ENCODE measurements around the gene PDIA4. TPM values are rescaled to one million over a fixed set of nuclear protein-coding genes. Genes with fewer than 3 reads are reported as not detected.
"Not testable (repeated sequence)": the region's sequence is repeated elsewhere in the genome, so short reads cannot be mapped to it uniquely, and the experiment has no call there.

Gene PDIA4
- total and polyA plus RNA-seq, 5 donors = 24.4 to 69.2 (median 43.8) TPM

- H3K27ac ChIP-seq (ENCODE audit: low read length) = no peak overlapping the region
- 40% methylated on average over 1 of the region's 1 CpG for WGBS
- peaks cover 6% of the 10 kb centered on the region for H3K4me1 ChIP-seq (ENCODE audit: control insufficient read depth, insufficient read depth, low read length)
- ATAC-seq = no peak
- H3K4me3 ChIP-seq (ENCODE audit: low read length) = peak overlapping the region; percentile 18
- no peak for DNase-seq
- no peaks in the 10 kb centered on the region for H3K27me3 ChIP-seq (ENCODE audit: control insufficient read depth, insufficient read depth)
- intact Hi-C loops (cut with DNase I) = no loop called here
- H3K9me3 ChIP-seq (ENCODE audit: control insufficient read depth, low read length) = no peaks in the 10 kb centered on the region
Measured at GRCh38 chr7:148986742-148987009, 41.6 kb downstream of the PDIA4 start.

- H3K27ac ChIP-seq (ENCODE audit: low read length) = peak overlapping the region; percentile 17
Measured at GRCh38 chr7:148983200-148984146, 44.8 kb downstream of the PDIA4 start.

GRCh38 chr7:148982654-148983199, 45.6 kb downstream of the PDIA4 start:
- peak overlapping the region; percentile 90 for H3K4me3 ChIP-seq (ENCODE audit: low read length)
- no peaks in the 10 kb centered on the region for H3K27me3 ChIP-seq (ENCODE audit: control insufficient read depth, insufficient read depth)
- H3K9me3 ChIP-seq (ENCODE audit: control insufficient read depth, low read length) = no peaks in the 10 kb centered on the region
- under 1% methylated on average over 23 of the region's 23 CpGs for WGBS
- ATAC-seq (peak in 1 of 2 donors; percentile 14), DNase-seq (no peak)
- intact Hi-C loops (cut with DNase I) = no loop called here
- H3K27ac ChIP-seq (ENCODE audit: low read length) = no peak overlapping the region
- peaks cover 3% of the 10 kb centered on the region for H3K4me1 ChIP-seq (ENCODE audit: control insufficient read depth, insufficient read depth, low read length)

More at GRCh38 chr7:148983200-148984146, 44.8 kb downstream of the PDIA4 start:
- WGBS = under 1% methylated on average over 38 of the region's 38 CpGs
- H3K4me1 ChIP-seq (ENCODE audit: control insufficient read depth, insufficient read depth, low read length) = peaks cover 6% of the 10 kb centered on the region
- peak overlapping the region; percentile 90 for H3K4me3 ChIP-seq (ENCODE audit: low read length)
- H3K9me3 ChIP-seq (ENCODE audit: control insufficient read depth, low read length) = no peaks in the 10 kb centered on the region
- DNase-seq = peak; percentile 61 to 71 (median 67)
- ATAC-seq = peak; percentile 66 to 78
- no peaks in the 10 kb centered on the region for H3K27me3 ChIP-seq (ENCODE audit: control insufficient read depth, insufficient read depth)
- intact Hi-C loops (cut with DNase I) = no loop called here

GRCh38 chr7:148979827-148980226, 48.5 kb downstream of the PDIA4 start:
- intact Hi-C loops (cut with DNase I) = loop anchor here in 1 of 4 donors (10.0 kb wide), 1 partner anchor 475 kb away; no protein-coding TSS in a partner anchor
- WGBS = 86% methylated on average over 9 of the region's 9 CpGs
- no peak for ATAC-seq
- H3K4me3 ChIP-seq (ENCODE audit: low read length) = no peak overlapping the region
- H3K4me1 ChIP-seq (ENCODE audit: control insufficient read depth, insufficient read depth, low read length) = peaks cover 3% of the 10 kb centered on the region
- H3K9me3 ChIP-seq (ENCODE audit: control insufficient read depth, low read length) = no peaks in the 10 kb centered on the region
- H3K27me3 ChIP-seq (ENCODE audit: control insufficient read depth, insufficient read depth) = no peaks in the 10 kb centered on the region
- H3K27ac ChIP-seq (ENCODE audit: low read length) = no peak overlapping the region
- DNase-seq = no peak

GRCh38 chr7:148979072-148979471, 49.2 kb downstream of the PDIA4 start:
- not testable (repeated sequence) for H3K27ac ChIP-seq (ENCODE audit: low read length); H3K4me1 ChIP-seq (ENCODE audit: control insufficient read depth, insufficient read depth, low read length); H3K27me3 ChIP-seq (ENCODE audit: control insufficient read depth, insufficient read depth); ATAC-seq; H3K4me3 ChIP-seq (ENCODE audit: low read length); H3K9me3 ChIP-seq (ENCODE audit: control insufficient read depth, low read length); DNase-seq
- intact Hi-C loops (cut with DNase I) = loop anchor here in 1 of 4 donors (10.0 kb wide), 1 partner anchor 474 kb away; no protein-coding TSS in a partner anchor
- WGBS = 88% methylated on average over 7 of the region's 7 CpGs

GRCh38 chr7:148978091-148978490, 50.2 kb downstream of the PDIA4 start:
- no peak for DNase-seq
- H3K27ac ChIP-seq (ENCODE audit: low read length) = no peak overlapping the region
- no peak for ATAC-seq
- no peaks in the 10 kb centered on the region for H3K9me3 ChIP-seq (ENCODE audit: control insufficient read depth, low read length)
- WGBS = 37% methylated on average over 8 of the region's 8 CpGs
- H3K4me3 ChIP-seq (ENCODE audit: low read length) = no peak overlapping the region
- no peaks in the 10 kb centered on the region for H3K27me3 ChIP-seq (ENCODE audit: control insufficient read depth, insufficient read depth)
- H3K4me1 ChIP-seq (ENCODE audit: control insufficient read depth, insufficient read depth, low read length) = no peaks in the 10 kb centered on the region
- intact Hi-C loops (cut with DNase I) = loop anchor here in 1 of 4 donors (10.0 kb wide), 1 partner anchor 473 kb away; no protein-coding TSS in a partner anchor

GRCh38 chr7:148975896-148976295, 52.4 kb downstream of the PDIA4 start:
- DNase-seq = no peak
- Histone ChIP-seq H3K27me3 (ENCODE audit: control insufficient read depth, insufficient read depth) (no peaks in the 10 kb centered on the region), H3K27ac (ENCODE audit: low read length) (no peak overlapping the region), H3K4me3 (ENCODE audit: low read length) (no peak overlapping the region), H3K9me3 (ENCODE audit: control insufficient read depth, low read length) (no peaks in the 10 kb centered on the region), H3K4me1 (ENCODE audit: control insufficient read depth, insufficient read depth, low read length) (no peaks in the 10 kb centered on the region)
- 76% methylated on average over 3 of the region's 3 CpGs for WGBS
- ATAC-seq = no peak
- intact Hi-C loops (cut with DNase I) = loop anchor here in 1 of 4 donors (10.0 kb wide), 1 partner anchor 471 kb away; no protein-coding TSS in a partner anchor

GRCh38 chr7:148973256-148973655, 55.0 kb downstream of the PDIA4 start:
- ATAC-seq (no peak), DNase-seq (no peak)
- H3K9me3 ChIP-seq (ENCODE audit: control insufficient read depth, low read length) = no peaks in the 10 kb centered on the region
- intact Hi-C loops (cut with DNase I) = loop anchor here in 1 of 4 donors (10.0 kb wide), 1 partner anchor 468 kb away; no protein-coding TSS in a partner anchor
- 71% methylated on average over 6 of the region's 6 CpGs for WGBS
- H3K4me3 ChIP-seq (ENCODE audit: low read length) = no peak overlapping the region
- H3K27me3 ChIP-seq (ENCODE audit: control insufficient read depth, insufficient read depth) = no peaks in the 10 kb centered on the region
- H3K27ac ChIP-seq (ENCODE audit: low read length) = no peak overlapping the region
- H3K4me1 ChIP-seq (ENCODE audit: control insufficient read depth, insufficient read depth, low read length) = no peaks in the 10 kb centered on the region

GRCh38 chr7:148972375-148972774, 55.9 kb downstream of the PDIA4 start:
- Histone ChIP-seq H3K27ac (ENCODE audit: low read length) (no peak overlapping the region), H3K4me3 (ENCODE audit: low read length) (no peak overlapping the region), H3K9me3 (ENCODE audit: control insufficient read depth, low read length) (no peaks in the 10 kb centered on the region), H3K4me1 (ENCODE audit: control insufficient read depth, insufficient read depth, low read length) (no peaks in the 10 kb centered on the region), H3K27me3 (ENCODE audit: control insufficient read depth, insufficient read depth) (no peaks in the 10 kb centered on the region)
- peak; percentile 21 to 41 for ATAC-seq
- WGBS = 73% methylated on average over 7 of the region's 7 CpGs
- no peak for DNase-seq
- intact Hi-C loops (cut with DNase I) = loop anchor here in 1 of 4 donors (10.0 kb wide), 1 partner anchor 468 kb away; no protein-coding TSS in a partner anchor

- Histone ChIP-seq H3K9me3 (ENCODE audit: control insufficient read depth, low read length) (no peaks in the 10 kb centered on the region), H3K4me1 (ENCODE audit: control insufficient read depth, insufficient read depth, low read length) (no peaks in the 10 kb centered on the region), H3K27me3 (ENCODE audit: control insufficient read depth, insufficient read depth) (no peaks in the 10 kb centered on the region), H3K4me3 (ENCODE audit: low read length) (no peak overlapping the region), H3K27ac (ENCODE audit: low read length) (no peak overlapping the region)
- 80% methylated on average over 3 of the region's 3 CpGs for WGBS
- intact Hi-C loops (cut with DNase I) = loop anchor here in 3 of 4 donors (10.0 kb wide), 4 partner anchors 83 to 703 kb away; partner anchors contain the start of genes CUL1 (in 2 of the 3) and EZH2 (in 1 of the 3)
- ATAC-seq (no peak), DNase-seq (no peak)
Measured at GRCh38 chr7:148967602-148968001, 60.7 kb downstream of the PDIA4 start.

GRCh38 chr7:148967032-148967372, 61.3 kb downstream of the PDIA4 start:
- Histone ChIP-seq H3K27ac (ENCODE audit: low read length) (no peak overlapping the region), H3K4me1 (ENCODE audit: control insufficient read depth, insufficient read depth, low read length) (no peaks in the 10 kb centered on the region), H3K4me3 (ENCODE audit: low read length) (no peak overlapping the region), H3K9me3 (ENCODE audit: control insufficient read depth, low read length) (no peaks in the 10 kb centered on the region), H3K27me3 (ENCODE audit: control insufficient read depth, insufficient read depth) (no peaks in the 10 kb centered on the region)
- no peak for ATAC-seq
- no peak for DNase-seq
- intact Hi-C loops (cut with DNase I) = loop anchor here in 3 of 4 donors (10.0 kb wide), 4 partner anchors 82 to 702 kb away; partner anchors contain the start of genes CUL1 (in 2 of the 3) and EZH2 (in 1 of the 3)
- 31% methylated on average over 13 of the region's 13 CpGs for WGBS
